ENCODE measurements around the gene GLCE.

Gene GLCE

DNA sequence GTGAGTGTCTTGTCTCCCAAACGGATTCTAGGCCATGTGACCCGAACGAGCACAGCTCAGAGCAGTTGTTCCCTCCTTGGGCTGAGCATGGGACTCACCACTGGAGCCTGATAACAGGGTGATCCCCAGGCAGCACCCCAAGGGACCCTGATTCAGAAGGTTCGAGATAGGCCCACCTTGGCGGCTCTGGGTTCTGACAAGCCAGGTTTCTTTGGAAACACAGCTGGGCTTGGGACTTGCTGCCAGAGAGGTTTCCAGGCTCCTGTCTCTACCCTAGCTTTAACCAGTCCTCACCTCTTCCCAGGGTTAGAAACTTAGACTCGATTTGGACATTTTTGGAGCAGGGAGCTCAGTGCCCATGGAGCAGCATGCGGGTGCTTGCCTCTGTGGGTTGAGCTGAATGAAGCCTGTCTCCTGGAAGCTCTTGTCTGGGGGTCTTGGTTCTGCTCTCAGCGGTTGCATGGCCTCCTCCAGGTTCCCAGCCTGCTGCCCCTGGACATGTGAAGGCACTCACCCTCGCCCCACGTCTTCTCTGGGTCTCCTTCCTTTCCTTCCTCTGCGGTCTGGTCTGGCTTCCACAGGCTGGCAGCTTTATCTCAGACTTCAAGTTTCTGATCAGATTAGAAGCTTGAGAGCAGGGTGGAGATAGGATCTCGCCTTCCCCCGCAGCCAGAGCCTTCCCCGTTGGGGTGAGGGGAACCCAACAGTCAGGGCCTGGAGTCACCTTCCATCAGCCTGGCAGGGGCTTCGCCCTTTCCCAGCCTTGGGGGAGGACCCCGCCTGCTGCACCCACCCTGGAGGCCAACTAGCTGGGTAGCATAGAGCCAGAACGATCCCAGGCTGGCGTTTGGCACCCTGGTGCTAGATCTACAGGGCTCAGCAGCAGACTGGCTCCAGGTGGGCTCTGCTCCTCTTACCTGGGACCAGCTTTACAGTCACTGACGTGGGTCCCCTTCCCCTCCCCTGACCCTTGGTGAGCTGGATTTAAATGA, 159.2 kb downstream of the GLCE start:
- DNase-seq (ENCODE audit: low read depth in 3 of 3), result no peak

DNA sequence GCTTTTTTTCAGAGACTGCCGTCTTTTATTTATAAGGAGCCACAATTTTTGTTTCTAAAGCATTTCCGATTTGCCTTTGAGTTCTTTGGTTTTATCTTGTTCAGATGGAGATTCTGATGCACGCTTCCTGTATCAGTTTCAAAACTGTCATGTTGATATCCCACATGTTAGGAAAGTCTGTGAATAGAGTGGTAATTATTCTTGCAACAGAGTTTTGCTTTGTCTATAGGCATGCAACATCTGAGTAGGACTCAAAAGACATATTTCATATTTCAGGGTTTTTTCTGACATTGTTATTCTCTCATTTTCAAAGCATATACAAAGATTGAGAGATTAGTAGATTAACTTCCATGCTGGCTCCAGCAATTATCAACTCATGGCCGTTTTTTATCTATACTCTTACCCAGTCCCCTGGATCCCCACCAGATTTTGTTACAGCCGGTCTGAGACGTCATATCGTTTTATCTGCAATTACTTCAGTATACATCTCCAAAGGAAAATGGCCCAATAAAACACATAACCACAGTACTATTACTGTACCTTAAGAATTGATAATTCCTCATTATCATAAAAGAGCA, 160.6 kb downstream of the GLCE start:
- DNase-seq (ENCODE audit: low read depth in 3 of 3), result no peak
